ENCODE measurements around the gene DNAJC11. TPM values are rescaled to one million over a fixed set of nuclear protein-coding genes. Genes with fewer than 3 reads are reported as not detected.
A peak's percentile ranks its signal among the peaks of the same experiment; 100 is the strongest.
"Not testable (repeated sequence)": the region's sequence is repeated elsewhere in the genome, so short reads cannot be mapped to it uniquely, and the experiment has no call there.

Gene DNAJC11
- total and polyA plus RNA-seq, 2 donors from 2014 or later, result 44.6 to 49.8 TPM

- peak overlapping the region; percentile 60 to 99 (median 95) for H3K4me3 ChIP-seq (ENCODE audit: low read length in 3 of 3)
- H3K9ac ChIP-seq (ENCODE audit: low read length in 3 of 3), result peak overlapping the region; percentile 24 to 95 (median 93)
- intact Hi-C loops (cut with DNase I), result no loop called here
- H3K9me3 ChIP-seq (ENCODE audit: control insufficient read depth in 2 of 3, insufficient read depth in 1 of 3, low read length in 3 of 3), result no peaks in the 10 kb centered on the region
- FAIRE-seq (peak; percentile 64), DNase-seq (peak; percentile 48 to 93 (median 80))
- peaks cover 0 to 22% (median 12%) of the 10 kb centered on the region in 3 donors for H3K36me3 ChIP-seq (ENCODE audit: control insufficient read depth in 2 of 3, insufficient read depth in 3 of 3, low read length in 3 of 3)
- no peaks in the 10 kb centered on the region for H3K27me3 ChIP-seq (ENCODE audit: control insufficient read depth, insufficient read depth, low read length)
- peak overlapping the region; percentile 98 to 99 for H3K27ac ChIP-seq (ENCODE audit: low read depth in 2 of 2, low read length in 2 of 2)
- TF ChIP-seq CTCF (IDR thresholded peaks at IDR 0.05; ENCODE audit: borderline replicate concordance, extremely low read depth, insufficient read depth), result no peak
- H3K4me1 ChIP-seq (ENCODE audit: control insufficient read depth in 2 of 3, insufficient read depth in 2 of 3, low read depth in 1 of 3, low read length in 3 of 3), result peaks cover 5 to 47% (median 31%) of the 10 kb centered on the region in 3 donors
Observed at GRCh38 chr1:6601049-6601922, 100.3 kb downstream of the DNAJC11 start.

DNA sequence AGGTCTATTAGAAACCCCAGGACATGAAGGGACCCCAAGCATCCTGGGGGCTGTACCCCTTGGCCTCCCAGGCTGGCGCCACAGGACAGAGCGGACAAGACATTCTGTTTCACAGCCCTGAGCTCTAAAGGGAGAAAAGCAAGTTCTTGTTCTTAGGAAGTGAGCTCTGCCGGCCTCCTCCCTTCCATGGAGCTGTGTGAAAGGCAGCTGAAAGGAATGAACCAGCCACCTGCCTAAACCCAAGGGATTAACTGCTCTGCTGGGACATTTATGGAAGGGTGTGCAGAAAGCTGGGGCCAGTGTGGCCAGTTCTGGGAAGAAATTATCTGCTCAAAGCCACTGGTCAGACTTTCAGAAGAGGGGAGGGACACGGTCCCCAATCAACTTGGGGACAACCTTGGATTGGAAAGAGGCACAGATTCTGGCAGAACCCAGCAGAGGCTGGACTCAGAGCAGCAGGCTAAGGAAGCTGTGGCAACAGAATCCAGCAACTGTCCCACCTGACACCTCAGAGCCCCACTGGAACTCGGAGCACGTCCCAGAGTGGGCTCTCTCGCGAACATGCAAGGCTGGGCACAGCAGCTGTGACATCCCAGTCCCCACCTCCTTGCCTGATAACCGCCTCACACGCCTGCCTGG is 101.1 kb downstream of the DNAJC11 start:
- intact Hi-C loops (cut with DNase I), result no loop called here

DNA sequence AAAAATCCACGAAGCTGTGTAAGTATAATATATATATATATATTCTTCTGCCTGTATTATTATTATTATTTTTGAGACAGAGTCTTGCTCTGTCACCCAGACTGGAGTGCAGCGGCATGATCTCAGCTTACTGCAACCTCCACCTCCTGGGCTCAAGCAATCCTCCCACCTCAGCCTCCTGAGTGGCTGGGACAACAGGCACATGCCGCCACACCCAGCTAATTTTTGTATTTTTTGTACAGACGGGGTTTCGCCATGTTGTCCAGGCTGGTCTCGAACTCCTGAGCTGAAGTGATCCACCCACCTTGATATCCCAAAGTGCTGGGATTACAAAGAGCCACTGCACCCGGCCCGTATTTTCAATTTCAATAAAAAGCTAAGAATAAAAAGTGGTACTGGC is 101.6 kb downstream of the DNAJC11 start:
- FAIRE-seq; intact Hi-C loops (cut with DNase I); H3K9me3 ChIP-seq (ENCODE audit: control insufficient read depth in 2 of 3, insufficient read depth in 1 of 3, low read length in 3 of 3); H3K27me3 ChIP-seq (ENCODE audit: control insufficient read depth, insufficient read depth, low read length); DNase-seq: not testable (repeated sequence)
- Histone ChIP-seq H3K36me3 (ENCODE audit: control insufficient read depth in 2 of 3, insufficient read depth in 3 of 3, low read length in 3 of 3) (peaks cover 0 to 27% (median 21%) of the 10 kb centered on the region in 3 donors), H3K27ac (ENCODE audit: low read depth in 2 of 2, low read length in 2 of 2) (peak overlapping the region; percentile 98 to 99), H3K9ac (ENCODE audit: low read length in 3 of 3) (peak overlapping the region in 1 of 3 donors; percentile 93), H3K4me3 (ENCODE audit: low read length in 3 of 3) (peak overlapping the region in 2 of 3 donors; percentile 95 to 99), H3K4me1 (ENCODE audit: control insufficient read depth in 2 of 3, insufficient read depth in 2 of 3, low read depth in 1 of 3, low read length in 3 of 3) (peaks cover 5 to 47% (median 35%) of the 10 kb centered on the region in 3 donors)

More for the DNA sequence above, 101.1 kb downstream of the DNAJC11 start:
- FAIRE-seq, result no peak
- H3K4me1 ChIP-seq (ENCODE audit: control insufficient read depth in 2 of 3, insufficient read depth in 2 of 3, low read depth in 1 of 3, low read length in 3 of 3), result peaks cover 5 to 47% (median 35%) of the 10 kb centered on the region in 3 donors
- peaks cover 0 to 27% (median 17%) of the 10 kb centered on the region in 3 donors for H3K36me3 ChIP-seq (ENCODE audit: control insufficient read depth in 2 of 3, insufficient read depth in 3 of 3, low read length in 3 of 3)
- H3K27me3 ChIP-seq (ENCODE audit: control insufficient read depth, insufficient read depth, low read length), result no peaks in the 10 kb centered on the region
- peak overlapping the region; percentile 21 to 93 (median 66) for H3K9ac ChIP-seq (ENCODE audit: low read length in 3 of 3)
- H3K27ac ChIP-seq (ENCODE audit: low read depth in 2 of 2, low read length in 2 of 2), result peak overlapping the region; percentile 98 to 99
- TF ChIP-seq CTCF (IDR thresholded peaks at IDR 0.05; ENCODE audit: borderline replicate concordance, extremely low read depth, insufficient read depth), result no peak
- peak overlapping the region; percentile 60 to 99 (median 95) for H3K4me3 ChIP-seq (ENCODE audit: low read length in 3 of 3)
- peak in 2 of 5 donors; percentile 29 to 65 for DNase-seq
- no peaks in the 10 kb centered on the region for H3K9me3 ChIP-seq (ENCODE audit: control insufficient read depth in 2 of 3, insufficient read depth in 1 of 3, low read length in 3 of 3)
